ENCODE data around the gene JAKMIP2. TPM values are rescaled to one million over a fixed set of nuclear protein-coding genes. Genes with fewer than 3 reads are reported as not detected.
"Not testable (repeated sequence)": the region's sequence is repeated elsewhere in the genome, so short reads cannot be mapped to it uniquely, and the experiment has no call there.

Gene JAKMIP2
- total and polyA plus RNA-seq, 7 donors, result 0.01 to 0.08 (median 0.06) TPM; not detected in 2

GRCh38 chr5:147601652-147602051 is 180.9 kb downstream of the JAKMIP2 start:
- TF ChIP-seq CTCF (IDR thresholded peaks at IDR 0.05), result no peak
- Histone ChIP-seq H3K4me3 (no peak overlapping the region), H3K4me1 (no peaks in the 10 kb centered on the region), H3K36me3 (ENCODE audit: insufficient read depth in 1 of 2, low read depth in 1 of 2) (no peaks in the 10 kb centered on the region), H3K9me3 (no peaks in the 10 kb centered on the region), H3K27ac (no peak overlapping the region), H3K27me3 (ENCODE audit: insufficient read depth in 3 of 3, low read length in 2 of 3) (no peaks in the 10 kb centered on the region)
- 0 to 62% (median 2%) methylated on average over 1 of the region's 1 CpG for WGBS, 3 donors
- DNase-seq, result no peak
- no peak for ATAC-seq
- intact Hi-C loops (cut with DNase I), result no loop called here

GRCh38 chr5:147591120-147591519 is 191.4 kb downstream of the JAKMIP2 start:
- 68 to 85% (median 84%) methylated on average over 1 of the region's 1 CpG for WGBS, 3 donors
- Histone ChIP-seq H3K27me3 (ENCODE audit: insufficient read depth in 3 of 3, low read length in 2 of 3) (no peaks in the 10 kb centered on the region), H3K27ac (no peak overlapping the region), H3K4me3 (no peak overlapping the region), H3K4me1 (no peaks in the 10 kb centered on the region), H3K9me3 (no peaks in the 10 kb centered on the region), H3K36me3 (ENCODE audit: insufficient read depth in 1 of 2, low read depth in 1 of 2) (no peaks in the 10 kb centered on the region)
- no peak for ATAC-seq
- no peak for TF ChIP-seq CTCF (IDR thresholded peaks at IDR 0.05)
- intact Hi-C loops (cut with DNase I), result no loop called here
- no peak for DNase-seq

- intact Hi-C loops (cut with DNase I), result no loop called here
- H3K4me3 ChIP-seq, result no peak overlapping the region
- no peaks in the 10 kb centered on the region for H3K36me3 ChIP-seq (ENCODE audit: insufficient read depth in 1 of 2, low read depth in 1 of 2)
- no peaks in the 10 kb centered on the region for H3K4me1 ChIP-seq
- no peak for TF ChIP-seq CTCF (IDR thresholded peaks at IDR 0.05)
- H3K27me3 ChIP-seq (ENCODE audit: insufficient read depth in 3 of 3, low read length in 2 of 3), result no peaks in the 10 kb centered on the region
- no peaks in the 10 kb centered on the region for H3K9me3 ChIP-seq
- no peak overlapping the region for H3K27ac ChIP-seq
- DNase-seq (no peak), ATAC-seq (no peak)
Measured at GRCh38 chr5:147590096-147590495, 192.4 kb downstream of the JAKMIP2 start.

- H3K4me1 ChIP-seq, result no peaks in the 10 kb centered on the region
- H3K27ac ChIP-seq, result no peak overlapping the region
- H3K9me3 ChIP-seq, result no peaks in the 10 kb centered on the region
- 36 to 45% (median 44%) methylated on average over 1 of the region's 1 CpG for WGBS, 3 donors
- no peak for TF ChIP-seq CTCF (IDR thresholded peaks at IDR 0.05)
- no peaks in the 10 kb centered on the region for H3K27me3 ChIP-seq (ENCODE audit: insufficient read depth in 3 of 3, low read length in 2 of 3)
- DNase-seq (no peak), ATAC-seq (no peak)
- no peak overlapping the region for H3K4me3 ChIP-seq
- H3K36me3 ChIP-seq (ENCODE audit: insufficient read depth in 1 of 2, low read depth in 1 of 2), result no peaks in the 10 kb centered on the region
- intact Hi-C loops (cut with DNase I), result no loop called here
Measured at GRCh38 chr5:147586832-147587231, 195.7 kb downstream of the JAKMIP2 start.

GRCh38 chr5:147586221-147586620 is 196.3 kb downstream of the JAKMIP2 start:
- no peak overlapping the region for H3K27ac ChIP-seq
- DNase-seq, result no peak
- H3K36me3 ChIP-seq (ENCODE audit: insufficient read depth in 1 of 2, low read depth in 1 of 2), result no peaks in the 10 kb centered on the region
- no peaks in the 10 kb centered on the region for H3K27me3 ChIP-seq (ENCODE audit: insufficient read depth in 3 of 3, low read length in 2 of 3)
- H3K4me1 ChIP-seq, result no peaks in the 10 kb centered on the region
- no peak for ATAC-seq
- WGBS, 3 donors, result 80 to 85% (median 83%) methylated on average over 4 of the region's 4 CpGs
- H3K4me3 ChIP-seq, result no peak overlapping the region
- intact Hi-C loops (cut with DNase I), result no loop called here
- H3K9me3 ChIP-seq, result no peaks in the 10 kb centered on the region
- no peak for TF ChIP-seq CTCF (IDR thresholded peaks at IDR 0.05)

GRCh38 chr5:147582272-147582671 is 200.3 kb downstream of the JAKMIP2 start:
- DNase-seq; ATAC-seq; intact Hi-C loops (cut with DNase I); H3K36me3 ChIP-seq (ENCODE audit: insufficient read depth in 1 of 2, low read depth in 1 of 2); H3K4me1 ChIP-seq; H3K9me3 ChIP-seq; H3K4me3 ChIP-seq; H3K27me3 ChIP-seq (ENCODE audit: insufficient read depth in 3 of 3, low read length in 2 of 3); H3K27ac ChIP-seq: not testable (repeated sequence)
- 71 to 85% (median 76%) methylated on average over 6 of the region's 6 CpGs for WGBS, 3 donors

GRCh38 chr5:147580418-147580817 is 202.1 kb downstream of the JAKMIP2 start:
- WGBS, 3 donors, result 92 to 96% (median 95%) methylated on average over 7 of the region's 7 CpGs
- H3K4me3 ChIP-seq; H3K27me3 ChIP-seq (ENCODE audit: insufficient read depth in 3 of 3, low read length in 2 of 3); H3K9me3 ChIP-seq; H3K4me1 ChIP-seq; H3K27ac ChIP-seq; DNase-seq; ATAC-seq; intact Hi-C loops (cut with DNase I); H3K36me3 ChIP-seq (ENCODE audit: insufficient read depth in 1 of 2, low read depth in 1 of 2): not testable (repeated sequence)

Measured in psoas muscle (tissue), 8 donors.